BJ (cell line): Measurements from ENCODE around the gene SLC41A3. TPM values are rescaled to one million over a fixed set of nuclear protein-coding genes. Genes with fewer than 3 reads are reported as not detected.
"Not testable (repeated sequence)": the region's sequence is repeated elsewhere in the genome, so short reads cannot be mapped to it uniquely, and the experiment has no call there.

Experiments used
- CTCF ChIA-PET: fragments of 350-600 bp; formaldehyde crosslinking; extraction: SDS; loops from one replicate; lab custom pipeline; 2021; ENCODE audit warnings: antibody characterized with exemption, inconsistent platforms; lab: Yijun Ruan, JAX
- POLR2A ChIA-PET: fragments of 300-600 bp; sonication (Branson Sonifier 250); formaldehyde crosslinking; extraction: SDS; loops from one replicate; lab custom pipeline; 2021; ENCODE audit warnings: antibody characterized with exemption; lab: Charles Lee
- DNase-seq: peaks from one replicate; pipeline ENCODE4 v3.0.0-alpha.2; 2011; ENCODE audit warnings: low read depth
- H3K27me3 ChIP-seq: 2 replicates; pipeline ENCODE4 v1.6.0; 2011; ENCODE audit warnings: low read length; ENCODE audit not compliant: control insufficient read depth, insufficient read depth
- H3K36me3 ChIP-seq: 2 replicates; pipeline ENCODE4 v1.5.1; 2011; ENCODE audit warnings: low read length; ENCODE audit not compliant: control insufficient read depth, insufficient read depth
- H3K4me3 ChIP-seq: 2 replicates; pipeline ENCODE4 v1.5.1; 2011; ENCODE audit warnings: low read depth, mild to moderate bottlenecking, control low read depth, low read length
- polyA plus RNA-seq: library from polyadenylated mRNA; depleted of rRNA; stranded (reverse); fragments of >200 nt; gene quantifications from 2 replicates; pipeline ENCODE4 v1.2.3, GENCODE V29; 2011
- TF ChIP-seq, protein P1 (sequence below): IDR thresholded peaks from 2 replicates; pipeline ENCODE4 v1.5.1; 2011; ENCODE audit warnings: low read depth, mild to moderate bottlenecking, control low read depth, inconsistent platforms, low read length, moderate library complexity; ENCODE audit not compliant: insufficient read depth

Gene SLC41A3
- polyA plus RNA-seq, 1 experiment: 70.8 TPM

DNA sequence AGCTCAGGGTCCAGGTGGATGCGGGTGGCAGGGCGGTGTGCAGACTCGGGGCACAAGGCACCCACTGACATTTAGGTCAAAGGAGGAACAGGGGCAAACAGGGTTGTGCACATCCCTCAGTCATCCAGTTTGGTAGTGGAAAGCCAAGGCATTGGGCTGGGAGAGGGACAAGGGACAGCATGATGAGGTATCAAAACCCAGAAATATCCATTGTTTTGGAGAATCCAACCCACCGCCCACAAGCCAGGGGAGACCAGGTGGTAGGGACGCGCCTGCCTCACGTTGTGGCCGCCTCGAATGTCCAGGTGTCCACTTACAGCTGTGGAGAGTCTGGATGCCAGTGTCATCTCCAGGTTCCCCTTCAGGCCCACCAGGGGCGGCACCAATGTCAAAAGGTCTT is 33.3 kb downstream of the SLC41A3 start:
- CTCF ChIA-PET: no interaction called here
- Histone ChIP-seq H3K36me3 (no peaks in the 10 kb centered on the region; the same call in 1 of the 2 replicates), H3K27me3 (no peaks in the 10 kb centered on the region), H3K4me3 (no peak overlapping the region)
- no peak for DNase-seq
- TF ChIP-seq, protein P1, sequence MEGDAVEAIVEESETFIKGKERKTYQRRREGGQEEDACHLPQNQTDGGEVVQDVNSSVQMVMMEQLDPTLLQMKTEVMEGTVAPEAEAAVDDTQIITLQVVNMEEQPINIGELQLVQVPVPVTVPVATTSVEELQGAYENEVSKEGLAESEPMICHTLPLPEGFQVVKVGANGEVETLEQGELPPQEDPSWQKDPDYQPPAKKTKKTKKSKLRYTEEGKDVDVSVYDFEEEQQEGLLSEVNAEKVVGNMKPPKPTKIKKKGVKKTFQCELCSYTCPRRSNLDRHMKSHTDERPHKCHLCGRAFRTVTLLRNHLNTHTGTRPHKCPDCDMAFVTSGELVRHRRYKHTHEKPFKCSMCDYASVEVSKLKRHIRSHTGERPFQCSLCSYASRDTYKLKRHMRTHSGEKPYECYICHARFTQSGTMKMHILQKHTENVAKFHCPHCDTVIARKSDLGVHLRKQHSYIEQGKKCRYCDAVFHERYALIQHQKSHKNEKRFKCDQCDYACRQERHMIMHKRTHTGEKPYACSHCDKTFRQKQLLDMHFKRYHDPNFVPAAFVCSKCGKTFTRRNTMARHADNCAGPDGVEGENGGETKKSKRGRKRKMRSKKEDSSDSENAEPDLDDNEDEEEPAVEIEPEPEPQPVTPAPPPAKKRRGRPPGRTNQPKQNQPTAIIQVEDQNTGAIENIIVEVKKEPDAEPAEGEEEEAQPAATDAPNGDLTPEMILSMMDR: no peak
- POLR2A ChIA-PET: no interaction called here

- CTCF ChIA-PET: no interaction called here
- Histone ChIP-seq H3K4me3 (no peak overlapping the region), H3K27me3 (no peaks in the 10 kb centered on the region), H3K36me3 (no peaks in the 10 kb centered on the region; the same call in 1 of the 2 replicates)
- POLR2A ChIA-PET: no interaction called here
- TF ChIP-seq, protein P1: no peak
- no peak for DNase-seq
These were observed 33.9 kb downstream of the SLC41A3 start for GRCh38 chr3:126050050-126050392.

- Histone ChIP-seq H3K27me3 (no peaks in the 10 kb centered on the region), H3K4me3 (no peak overlapping the region), H3K36me3 (no peaks in the 10 kb centered on the region; the same call in 1 of the 2 replicates)
- CTCF ChIA-PET: no interaction called here
- DNase-seq: no peak
- TF ChIP-seq, protein P1: no peak
- POLR2A ChIA-PET: no interaction called here
These were observed 34.5 kb downstream of the SLC41A3 start for GRCh38 chr3:126049289-126050049.

- H3K4me3 ChIP-seq: no peak overlapping the region
- POLR2A ChIA-PET: no interaction called here
- no peak for DNase-seq
- H3K36me3 ChIP-seq: peaks cover 1% of the 10 kb centered on the region; the same call in 1 of the 2 replicates
- TF ChIP-seq, protein P1: no peak
- CTCF ChIA-PET: no interaction called here
- H3K27me3 ChIP-seq: no peaks in the 10 kb centered on the region
These were observed 43.5 kb downstream of the SLC41A3 start for GRCh38 chr3:126040386-126040785.

GRCh38 chr3:126039870-126040269 is 44.1 kb downstream of the SLC41A3 start:
- H3K4me3 ChIP-seq: no peak overlapping the region
- no peak for DNase-seq
- ChIA-PET POLR2A (no interaction called here), CTCF (no interaction called here)
- TF ChIP-seq, protein P1: no peak
- no peaks in the 10 kb centered on the region for H3K27me3 ChIP-seq
- peaks cover 1% of the 10 kb centered on the region; the same call in 1 of the 2 replicates for H3K36me3 ChIP-seq

DNA sequence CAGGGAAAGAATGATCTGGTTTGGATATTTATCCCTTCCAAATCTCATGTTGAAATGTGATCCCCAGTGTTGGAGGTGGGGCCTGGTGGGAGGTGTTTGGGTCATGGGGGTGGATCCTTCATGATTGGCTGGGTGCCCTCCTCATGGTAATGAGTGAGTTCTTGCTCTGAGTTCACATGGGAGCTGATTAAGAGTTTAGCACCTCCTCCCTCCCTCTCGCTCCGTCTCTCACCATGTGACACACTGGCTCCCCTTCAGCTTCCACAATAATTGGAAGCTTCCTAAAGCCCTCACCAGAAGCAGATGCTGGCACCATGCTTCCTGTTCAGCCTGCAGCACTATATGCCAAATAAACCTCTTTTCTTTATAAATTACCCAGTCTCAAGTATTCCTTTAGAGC is 45.1 kb downstream of the SLC41A3 start:
- POLR2A ChIA-PET, CTCF ChIA-PET, H3K36me3 ChIP-seq, H3K27me3 ChIP-seq, H3K4me3 ChIP-seq, DNase-seq: not testable (repeated sequence)
